ENCODE measurements around the gene KRT73. TPM values are rescaled to one million over a fixed set of nuclear protein-coding genes. Genes with fewer than 3 reads are reported as not detected.

KRT73 gene
- total and polyA plus RNA-seq, 2 of the 8 experiments (the other 6 are each of a cell fraction or from before 2014, with no cell fraction given): not detected

GRCh38 chr12:52660934-52661499 is 42.7 kb upstream of the KRT73 start:
- no peaks in the 10 kb centered on the region for H3K79me2 ChIP-seq (ENCODE audit: control insufficient read depth in 1 of 2, insufficient read depth in 2 of 2, low read length in 2 of 2)
- CTCF ChIA-PET (ENCODE audit: partially characterized antibody): interaction anchor here (0.6 to 2.3 kb wide), 16 partner anchors 11 to 1096 kb away, joined by 3 to 7 read pairs (median 4); partner anchors contain the start of gene KRT83
- no peaks in the 10 kb centered on the region for H3K23me2 ChIP-seq (ENCODE audit: low read depth, low read length)
- no peak overlapping the region for H4K8ac ChIP-seq (ENCODE audit: extremely low read depth, insufficient read depth, low read length)
- no peak for DNase-seq (ENCODE audit: low read depth in 1 of 2, low spot score in 2 of 2)
- H2BK15ac ChIP-seq (ENCODE audit: low read length): no peak overlapping the region
- no peak overlapping the region for H3K18ac ChIP-seq (ENCODE audit: extremely low read depth, low read length)
- H2BK5ac ChIP-seq (ENCODE audit: low read depth, low read length): no peak overlapping the region
- no peak overlapping the region for H2BK12ac ChIP-seq (ENCODE audit: low read depth, low read length)
- H3K4ac ChIP-seq (replicated peaks; ENCODE audit: insufficient read length, low read depth, low read length): no peak overlapping the region
- H2AFZ ChIP-seq (ENCODE audit: low read length): no peak overlapping the region
- no peak overlapping the region for H3K56ac ChIP-seq (replicated peaks; ENCODE audit: insufficient read length, low read depth, low read length)
- H2AK5ac ChIP-seq (ENCODE audit: low read depth, low read length): no peak overlapping the region
- no peak overlapping the region for H4K91ac ChIP-seq (replicated peaks; ENCODE audit: insufficient read length, low read length)
- POLR2A ChIA-PET (ENCODE audit: partially characterized antibody): no interaction called here
- H2BK120ac ChIP-seq (replicated peaks; ENCODE audit: low read depth, low read length): no peak overlapping the region
- no peak for TF ChIP-seq CTCF (IDR thresholded peaks at IDR 0.05; ENCODE audit: control extremely low read depth in 1 of 3, insufficient read depth in 1 of 3, low read depth in 1 of 3, low read length in 3 of 3)
- H3K9ac ChIP-seq (replicated peaks in 1 of 4; ENCODE audit: extremely low read depth in 1 of 4, low read depth in 3 of 4, low read length in 3 of 4): no peak overlapping the region
- no peaks in the 10 kb centered on the region for H3K79me1 ChIP-seq (ENCODE audit: low read depth, low read length)
- no peak overlapping the region for H3K27ac ChIP-seq (ENCODE audit: low read depth, low read length)
- no peaks in the 10 kb centered on the region for H3K36me3 ChIP-seq (ENCODE audit: control insufficient read depth in 2 of 4, insufficient read depth in 4 of 4, low read length in 3 of 4)
- 81% methylated on average over 3 of the region's 3 CpGs; no CpG with 5 or more reads in 1 of the 2 experiments for WGBS, 2 experiments (ENCODE audit: extremely low coverage in 1 of 2, insufficient coverage in 1 of 2, insufficient read length in 1 of 2, insufficient replicate concordance in 2 of 2, low coverage in 1 of 2, low lambda C conversion rate in 2 of 2, missing lambda C conversion rate in 1 of 2)
- FAIRE-seq: no peak
- H3K27me3 ChIP-seq (replicated peaks in 1 of 4; ENCODE audit: control insufficient read depth in 3 of 4, extremely low read depth in 1 of 4, insufficient read depth in 3 of 4, low read length in 3 of 4): no peaks in the 10 kb centered on the region
- no peaks in the 10 kb centered on the region for H3K4me1 ChIP-seq (replicated peaks in 1 of 4; ENCODE audit: control insufficient read depth in 3 of 4, insufficient read depth in 4 of 4, low read length in 3 of 4)
- H4K5ac ChIP-seq (ENCODE audit: insufficient read length, low read depth, low read length): no peak overlapping the region
- H3K4me2 ChIP-seq (ENCODE audit: insufficient read depth in 1 of 2, low read depth in 2 of 2, low read length in 2 of 2): no peak overlapping the region
- H3K14ac ChIP-seq (ENCODE audit: insufficient read length): no peak overlapping the region
- no peak overlapping the region for H2BK20ac ChIP-seq (ENCODE audit: low read length)
- no peak overlapping the region for H3K4me3 ChIP-seq (ENCODE audit: extremely low read depth in 1 of 4, insufficient read depth in 2 of 4, low read depth in 3 of 4, low read length in 4 of 4)
- H4K20me1 ChIP-seq (replicated peaks in 1 of 2; ENCODE audit: control insufficient read depth in 1 of 2, insufficient read depth in 2 of 2, low read length in 2 of 2): no peaks in the 10 kb centered on the region
- H3K9me3 ChIP-seq (ENCODE audit: insufficient read depth in 2 of 2, low read depth in 1 of 2, low read length in 1 of 2): no peaks in the 10 kb centered on the region
- H3K23ac ChIP-seq (ENCODE audit: insufficient read length): no peak overlapping the region

Data from H1 (cell line).